Measurements from ENCODE around the gene MRNIP. TPM values are rescaled to one million over a fixed set of nuclear protein-coding genes. Genes with fewer than 3 reads are reported as not detected.

MRNIP gene
- total RNA-seq, 4 donors from 2014 or later = 6.9 to 21.9 (median 10.7) TPM

- H3K4me3 ChIP-seq = no peak overlapping the region
- no peak for DNase-seq
- TF ChIP-seq CTCF (IDR thresholded peaks at IDR 0.05) (no peak), POLR2A (IDR thresholded peaks at IDR 0.05) (no peak)
- H3K27ac ChIP-seq = no peak overlapping the region
- H3K4me1 ChIP-seq = peaks cover 18 to 27% (median 19%) of the 10 kb centered on the region in 3 donors
- 77 to 87% methylated on average over 8 of the region's 8 CpGs for WGBS, 2 donors
- peaks cover 14 to 49% (median 15%) of the 10 kb centered on the region in 3 donors for H3K36me3 ChIP-seq
- H3K9me3 ChIP-seq = no peaks in the 10 kb centered on the region
- no peaks in the 10 kb centered on the region for H3K27me3 ChIP-seq
- intact Hi-C loops (cut with DNase I) = loop anchor here (5.0 kb wide), 1 partner anchor 108 kb away; no protein-coding TSS in a partner anchor
Observed at GRCh38 chr5:179905161-179905560, 46.5 kb upstream of the MRNIP start.

GRCh38 chr5:179904463-179905160, 46.0 kb upstream of the MRNIP start:
- intact Hi-C loops (cut with DNase I) = loop anchor here (5.0 kb wide), 1 partner anchor 107 kb away; no protein-coding TSS in a partner anchor
- Histone ChIP-seq H3K4me3 (no peak overlapping the region), H3K27me3 (no peaks in the 10 kb centered on the region), H3K4me1 (peaks cover 18 to 27% (median 19%) of the 10 kb centered on the region in 3 donors), H3K27ac (no peak overlapping the region), H3K36me3 (peaks cover 14 to 55% (median 15%) of the 10 kb centered on the region in 3 donors), H3K9me3 (no peaks in the 10 kb centered on the region)
- TF ChIP-seq POLR2A (IDR thresholded peaks at IDR 0.05) = no peak
- TF ChIP-seq CTCF (IDR thresholded peaks at IDR 0.05) = no peak
- DNase-seq = no peak
- 94 to 96% methylated on average over 9 to 17 of the region's 25 CpGs for WGBS, 2 donors

- Histone ChIP-seq H3K27ac (no peak overlapping the region), H3K27me3 (no peaks in the 10 kb centered on the region), H3K4me1 (peaks cover 10 to 15% (median 11%) of the 10 kb centered on the region in 3 donors), H3K9me3 (no peaks in the 10 kb centered on the region), H3K4me3 (no peak overlapping the region), H3K36me3 (peaks cover 14 to 73% (median 20%) of the 10 kb centered on the region in 3 donors)
- intact Hi-C loops (cut with DNase I) = no loop called here
- TF ChIP-seq POLR2A (IDR thresholded peaks at IDR 0.05) (no peak), CTCF (IDR thresholded peaks at IDR 0.05) (no peak)
- no peak for DNase-seq
- 80 to 98% methylated on average over 1 to 7 of the region's 7 CpGs for WGBS, 2 donors
Observed at GRCh38 chr5:179902763-179903158, 44.1 kb upstream of the MRNIP start.

GRCh38 chr5:179901915-179902762, 43.5 kb upstream of the MRNIP start:
- TF ChIP-seq CTCF (IDR thresholded peaks at IDR 0.05) (no peak), POLR2A (IDR thresholded peaks at IDR 0.05) (no peak)
- H3K27me3 ChIP-seq = no peaks in the 10 kb centered on the region
- no peaks in the 10 kb centered on the region for H3K9me3 ChIP-seq
- 91 to 96% methylated on average over 11 to 14 of the region's 15 CpGs for WGBS, 2 donors
- H3K4me1 ChIP-seq = peaks cover 10 to 15% (median 11%) of the 10 kb centered on the region in 3 donors
- peaks cover 20 to 79% (median 21%) of the 10 kb centered on the region in 3 donors for H3K36me3 ChIP-seq
- DNase-seq = no peak
- intact Hi-C loops (cut with DNase I) = no loop called here
- no peak overlapping the region for H3K27ac ChIP-seq
- no peak overlapping the region for H3K4me3 ChIP-seq

GRCh38 chr5:179901462-179901861, 42.8 kb upstream of the MRNIP start:
- TF ChIP-seq CTCF (IDR thresholded peaks at IDR 0.05) (no peak), POLR2A (IDR thresholded peaks at IDR 0.05) (no peak)
- H3K27me3 ChIP-seq = no peaks in the 10 kb centered on the region
- H3K4me1 ChIP-seq = peaks cover 6 to 8% (median 6%) of the 10 kb centered on the region in 3 donors
- no peaks in the 10 kb centered on the region for H3K9me3 ChIP-seq
- no peak overlapping the region for H3K27ac ChIP-seq
- DNase-seq = no peak
- intact Hi-C loops (cut with DNase I) = no loop called here
- H3K36me3 ChIP-seq = peaks cover 20 to 86% (median 24%) of the 10 kb centered on the region in 3 donors
- no peak overlapping the region for H3K4me3 ChIP-seq
- WGBS, 2 donors = 92 to 95% methylated on average over 6 of the region's 6 CpGs
